GM21786 (cell line): ENCODE results near the gene CROCC.
A peak's percentile ranks its signal among the peaks of the same experiment; 100 is the strongest.
"Not testable (repeated sequence)": the region's sequence is repeated elsewhere in the genome, so short reads cannot be mapped to it uniquely, and the experiment has no call there.

ENCODE experiments used
- ATAC-seq: cut with Tn5 transposase; IDR thresholded peaks from one replicate; pipeline ENCODE4 v1.9.1; 2021; ENCODE audit not compliant: unreplicated experiment

CROCC gene

DNA sequence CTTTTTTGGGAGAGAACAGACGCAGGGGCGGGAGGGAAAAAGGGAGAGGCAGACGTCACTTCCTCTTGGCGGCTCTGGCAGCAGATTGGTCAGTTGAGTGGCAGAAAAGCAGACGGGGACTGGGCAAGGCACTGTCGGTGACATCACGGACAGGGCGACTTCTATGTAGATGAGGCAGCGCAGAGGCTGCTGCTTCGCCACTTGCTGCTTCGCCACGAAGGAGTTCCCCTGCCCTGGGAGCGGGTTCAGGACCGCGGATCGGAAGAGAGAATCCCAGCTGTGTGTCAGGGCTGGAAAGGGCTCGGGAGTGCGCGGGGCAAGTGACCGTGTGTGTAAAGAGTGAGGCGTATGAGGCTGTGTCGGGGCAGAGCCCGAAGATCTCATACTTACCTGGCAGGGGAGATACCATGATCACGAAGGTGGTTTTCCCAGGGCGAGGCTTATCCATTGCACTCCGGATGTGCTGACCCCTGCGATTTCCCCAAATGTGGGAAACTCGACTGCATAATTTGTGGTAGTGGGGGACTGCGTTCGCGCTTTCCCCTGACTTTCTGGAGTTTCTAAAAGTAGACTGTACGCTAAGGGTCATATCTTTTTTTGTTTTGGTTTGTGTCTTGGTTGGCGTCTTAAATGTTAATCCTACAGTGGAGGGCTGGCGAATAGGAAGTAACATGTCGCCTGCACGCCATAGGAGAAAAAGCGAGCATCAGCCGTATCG lies 26.0 kb upstream of the CROCC start, which contains the start of gene RNU1-2:
TSS of gene RNU1-2 (plus strand) at position 383 of the 718 bp plus-strand sequence.
- ATAC-seq = peak; percentile 96

DNA sequence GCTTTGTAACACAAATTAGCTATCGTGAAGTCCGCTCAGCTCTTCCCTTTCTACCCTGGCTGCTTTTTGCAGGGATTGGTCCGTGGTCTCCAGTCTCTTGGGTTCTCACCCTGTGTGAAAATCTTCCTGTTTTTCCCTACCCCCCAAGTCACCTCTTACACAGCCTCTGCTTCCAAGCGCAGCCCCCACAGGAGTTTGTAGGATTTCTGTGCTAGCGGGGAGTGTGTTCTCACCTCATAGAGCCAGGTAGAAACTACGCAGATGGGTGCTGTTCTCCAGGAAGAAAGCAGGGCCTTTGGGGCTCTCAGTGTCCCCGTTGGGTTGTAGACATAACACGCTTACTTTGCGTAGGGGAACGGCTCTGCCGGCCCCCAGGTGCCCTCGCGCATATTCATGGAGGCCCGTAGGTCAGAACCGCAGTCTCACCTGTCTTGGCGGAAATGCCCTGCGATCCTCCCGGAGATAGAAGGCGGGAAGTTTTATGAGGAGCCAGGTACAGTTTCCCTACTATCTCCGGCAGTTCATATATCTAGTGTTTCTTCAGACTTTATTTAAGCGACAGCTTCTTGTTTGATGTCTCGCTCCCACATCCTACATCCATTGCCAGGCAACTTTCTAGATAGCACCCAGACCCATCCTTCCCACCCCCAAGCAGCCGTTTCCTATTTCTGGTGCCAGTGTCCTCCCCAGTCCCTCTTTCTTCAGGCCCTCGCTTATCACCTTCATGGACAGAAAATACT lies 25.2 kb upstream of the CROCC start:
- not testable (repeated sequence) for ATAC-seq

DNA sequence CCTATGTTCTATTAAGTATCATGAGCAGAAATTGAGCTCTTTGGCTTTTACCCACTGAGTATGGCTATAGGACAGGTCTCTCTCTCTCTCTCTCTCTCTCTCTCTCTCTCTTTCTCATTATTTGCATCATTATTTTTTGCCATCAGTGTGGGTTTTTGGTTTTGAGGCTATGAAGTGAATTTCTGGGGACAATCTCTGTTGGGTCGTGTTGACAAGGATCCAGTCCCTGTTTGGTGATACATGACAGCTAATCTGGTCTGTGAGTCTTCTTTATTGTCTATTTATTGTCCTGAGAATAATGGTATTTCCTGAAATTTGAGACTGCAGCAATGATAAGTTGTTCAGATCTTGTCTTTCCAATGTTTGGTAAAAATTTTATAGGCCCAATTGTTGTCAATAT lies 24.1 kb upstream of the CROCC start:
- ATAC-seq = not testable (repeated sequence)

GRCh38 chr1:16898298-16898697 lies 23.4 kb upstream of the CROCC start:
- ATAC-seq = not testable (repeated sequence)

- not testable (repeated sequence) for ATAC-seq
These were observed 22.7 kb upstream of the CROCC start for GRCh38 chr1:16899020-16899419.

GRCh38 chr1:16900751-16901150 lies 21.0 kb upstream of the CROCC start:
- no peak for ATAC-seq

- not testable (repeated sequence) for ATAC-seq
These were observed 20.4 kb upstream of the CROCC start for GRCh38 chr1:16901371-16901770.

- ATAC-seq = no peak
These were observed 18.7 kb upstream of the CROCC start for GRCh38 chr1:16903054-16903453.

GRCh38 chr1:16903458-16903796 lies 18.3 kb upstream of the CROCC start:
- no peak for ATAC-seq

GRCh38 chr1:16904560-16905109 lies 17.1 kb upstream of the CROCC start:
- peak; percentile 90 for ATAC-seq

DNA sequence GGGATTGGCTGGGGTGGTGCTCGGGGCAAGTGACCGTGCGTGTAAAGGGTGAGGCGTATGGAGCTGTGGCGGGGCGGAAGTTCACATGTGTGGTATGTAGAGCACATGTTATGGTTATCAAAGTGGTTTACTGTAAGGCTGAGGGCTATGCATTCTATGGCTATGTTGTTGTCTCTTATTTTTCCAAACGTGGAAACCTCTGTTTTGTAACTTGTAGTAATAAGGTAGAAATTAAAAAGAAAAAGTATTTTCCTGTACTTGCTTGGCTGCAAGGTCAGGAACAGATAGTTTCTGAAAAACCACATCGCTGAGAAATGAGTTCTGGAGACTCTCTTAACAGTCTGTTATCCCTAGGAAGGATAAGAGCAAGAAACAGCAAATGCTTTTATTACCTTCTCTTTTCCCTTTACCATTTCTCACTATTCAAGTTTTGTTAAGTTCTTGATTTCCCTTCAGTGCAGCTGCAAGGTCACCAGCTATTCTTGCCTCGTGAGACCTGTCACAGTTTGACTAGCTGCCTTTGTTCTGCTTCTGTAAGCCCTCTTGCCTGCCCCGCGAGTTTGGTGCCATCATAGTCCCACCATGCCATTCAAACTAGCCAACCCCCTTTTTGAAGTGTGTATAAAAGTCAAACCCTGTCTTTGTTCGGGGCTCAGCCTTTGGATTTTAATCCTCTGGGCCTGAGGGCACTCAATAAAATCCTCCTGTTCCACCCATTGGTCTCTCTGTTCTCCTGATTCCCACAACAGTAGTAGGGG lies 16.4 kb upstream of the CROCC start:
- ATAC-seq = peak; percentile 73

- no peak for ATAC-seq
These were observed 15.6 kb upstream of the CROCC start for GRCh38 chr1:16905868-16906702.

DNA sequence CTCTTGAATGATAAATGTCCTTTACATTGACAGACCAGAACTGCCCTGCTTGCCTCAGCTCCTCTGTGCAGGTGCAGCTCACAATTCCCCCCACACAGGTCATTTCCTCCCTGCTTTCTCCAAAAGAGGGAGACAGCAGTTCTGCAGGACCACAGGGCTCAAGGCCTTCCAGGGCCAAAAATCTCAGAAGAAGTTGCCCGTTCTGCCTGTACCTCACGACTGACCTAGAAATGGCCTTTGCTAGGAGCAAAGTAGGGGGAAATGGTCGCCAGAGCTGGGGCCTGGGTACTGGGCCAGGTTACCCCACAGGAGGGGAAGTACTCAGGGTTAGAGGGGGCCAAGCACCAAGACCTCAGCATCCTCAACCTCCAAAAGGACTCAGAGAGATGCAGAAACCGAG lies 14.9 kb upstream of the CROCC start:
- no peak for ATAC-seq

GRCh38 chr1:16907870-16908758 lies 13.6 kb upstream of the CROCC start:
- ATAC-seq = no peak

- not testable (repeated sequence) for ATAC-seq
These were observed 9.6 kb upstream of the CROCC start for GRCh38 chr1:16911851-16912721.

GRCh38 chr1:16912742-16913141 lies 9.0 kb upstream of the CROCC start:
- ATAC-seq = not testable (repeated sequence)

DNA sequence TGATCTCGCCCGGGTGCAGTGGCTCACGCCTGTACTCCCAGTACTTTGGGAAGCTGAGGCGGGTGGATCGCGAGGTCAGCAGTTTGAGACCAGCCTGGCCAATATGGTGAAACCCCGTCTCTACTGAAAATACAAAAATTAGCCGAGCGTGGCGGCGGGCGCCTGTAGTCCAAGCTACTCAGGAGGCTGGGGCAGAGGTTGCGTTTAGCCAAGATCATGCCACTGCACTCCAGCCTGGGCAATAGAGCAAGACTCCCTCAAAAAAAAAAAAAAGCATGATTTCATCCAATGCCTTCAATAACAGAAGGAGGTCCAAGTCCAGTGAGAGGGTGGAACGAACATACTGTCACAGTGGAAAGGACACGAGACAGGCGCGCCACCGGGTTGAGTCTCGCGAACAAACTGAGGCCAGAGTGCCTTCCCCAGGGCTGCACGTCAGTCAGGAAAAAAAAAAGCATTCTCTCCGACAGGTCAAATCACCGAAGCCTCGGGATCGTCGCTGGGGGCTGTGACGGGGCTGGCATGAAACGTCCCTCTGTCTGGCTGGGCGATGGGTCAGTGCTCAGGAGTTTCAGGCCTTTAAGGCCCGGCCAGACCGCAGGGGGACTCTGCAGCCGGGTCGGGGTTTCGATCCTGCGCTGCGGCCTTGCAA lies 8.4 kb upstream of the CROCC start:
- no peak for ATAC-seq
